GM13977 (cell line): ENCODE results near the gene PTPN3.

Experiments used
- DNase-seq: peaks from one replicate; pipeline ENCODE4 v3.0.0; 2012; ENCODE audit warnings: low spot score
- CTCF ChIP-seq: IDR thresholded peaks from 2 replicates; pipeline ENCODE4 v1.5.1; 2012; ENCODE audit warnings: mild to moderate bottlenecking, control low read depth; ENCODE audit not compliant: insufficient read depth; ENCODE audit errors: extremely low read depth, missing control alignments
- in situ Hi-C: fragments of 300-500 bp; cut with MboI; formaldehyde crosslinking; loops from one replicate; pipeline ENCODE4 v1.12.0; 2022; ENCODE audit warnings: low sequenced_read_pairs, low pct_unique_long_range_greater_than_20kb, mixed read lengths, inconsistent platforms; ENCODE audit not compliant: unreplicated experiment

PTPN3 gene

GRCh38 chr9:109496841-109497225 is 1.3 kb downstream of the PTPN3 start:
- no peak for TF ChIP-seq CTCF
- in situ Hi-C loops: no loop called here
- DNase-seq: no peak

- DNase-seq: no peak
- TF ChIP-seq CTCF: no peak
- in situ Hi-C loops: no loop called here
These were observed 1.9 kb downstream of the PTPN3 start for GRCh38 chr9:109496218-109496617.

DNA sequence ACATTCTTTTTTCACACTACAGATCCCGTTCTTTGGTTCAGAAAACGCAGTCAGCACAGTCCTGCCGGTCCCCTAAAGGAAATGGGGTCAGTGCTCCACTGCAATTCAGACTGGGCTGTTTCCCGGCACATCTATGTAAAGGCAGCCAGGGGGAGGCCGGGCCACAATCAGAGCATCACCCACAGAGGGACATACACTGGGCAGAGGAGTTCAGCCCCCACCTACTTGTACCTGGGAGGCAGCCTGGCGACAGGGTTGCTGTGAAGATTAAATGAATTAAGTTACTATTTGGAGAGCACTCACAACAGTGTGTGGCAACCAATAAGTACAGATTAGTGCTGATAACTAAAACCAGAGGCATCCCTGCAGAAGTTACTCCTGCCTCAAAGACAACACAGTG is 4.5 kb downstream of the PTPN3 start:
- TF ChIP-seq CTCF: no peak
- in situ Hi-C loops: no loop called here

DNA sequence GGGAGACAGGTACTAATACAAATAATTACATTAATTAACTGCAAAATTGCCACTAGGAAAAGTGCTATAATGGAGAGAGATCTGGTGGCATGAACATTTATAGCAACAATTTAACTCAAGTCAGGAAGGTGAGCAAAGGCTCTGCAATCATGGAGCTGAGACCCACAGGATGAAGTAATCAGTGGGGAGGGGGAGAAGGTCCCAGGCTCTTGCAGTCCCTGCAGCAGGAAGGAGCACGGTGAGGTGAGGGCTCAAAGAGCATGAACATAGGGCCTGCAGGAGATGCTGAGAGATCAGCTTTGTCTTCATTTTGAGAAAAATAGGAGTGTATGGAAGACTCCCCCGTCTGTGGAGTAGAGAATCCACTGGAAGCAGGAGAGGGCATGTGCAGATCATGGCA is 6.5 kb downstream of the PTPN3 start:
- TF ChIP-seq CTCF: no peak
- no peak for DNase-seq
- in situ Hi-C loops: no loop called here

More for the DNA sequence above, 4.5 kb downstream of the PTPN3 start:
- DNase-seq: no peak

- DNase-seq: no peak
- in situ Hi-C loops: no loop called here
- no peak for TF ChIP-seq CTCF
These were observed 9.2 kb downstream of the PTPN3 start for GRCh38 chr9:109488791-109489492.

DNA sequence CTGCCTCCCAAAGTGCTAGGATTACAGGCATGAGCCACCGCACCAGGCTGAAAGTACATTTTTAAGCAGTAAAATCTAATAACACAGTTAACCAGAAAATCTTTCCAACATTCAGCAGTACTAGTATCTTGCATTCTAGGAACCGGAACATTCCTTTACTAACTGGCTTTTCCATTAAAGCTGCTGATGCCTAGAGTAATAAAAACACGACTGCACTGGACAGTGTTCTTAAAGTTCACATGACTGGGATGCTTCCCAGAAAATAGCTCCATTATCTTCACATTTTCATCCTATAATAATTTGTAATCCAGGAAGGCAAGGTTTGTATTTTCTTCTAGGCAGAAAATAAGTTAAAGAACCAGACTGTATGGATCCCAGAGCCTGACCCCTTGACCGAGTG is 9.8 kb downstream of the PTPN3 start:
- no peak for TF ChIP-seq CTCF
- no peak for DNase-seq
- in situ Hi-C loops: no loop called here

GRCh38 chr9:109487247-109487646 is 10.9 kb downstream of the PTPN3 start:
- DNase-seq: no peak
- TF ChIP-seq CTCF: no peak
- in situ Hi-C loops: no loop called here
